Neuronal stem cell (in vitro differentiated cells): ENCODE data around the gene TNN.
"Not testable (repeated sequence)": the region's sequence is repeated elsewhere in the genome, so short reads cannot be mapped to it uniquely, and the experiment has no call there.

Experiments
- DNase-seq: peaks from one replicate; pipeline ENCODE4 v3.0.0-alpha.2; 2013; ENCODE audit warnings: low spot score
- H2AFZ ChIP-seq: one replicate; pipeline ENCODE4 v1.6.1; 2013; ENCODE audit warnings: mild to moderate bottlenecking, low read length, inconsistent platforms
- H2AK5ac ChIP-seq: 2 replicates; pipeline ENCODE4 v1.6.1; 2013; ENCODE audit warnings: low read depth, mild to moderate bottlenecking, inconsistent platforms, low read length, moderate library complexity, mixed read lengths
- H2BK120ac ChIP-seq: 2 replicates; pipeline ENCODE4 v1.6.1; 2013; ENCODE audit warnings: low read depth, mild to moderate bottlenecking, inconsistent platforms, low read length, moderate library complexity, mixed read lengths
- H2BK12ac ChIP-seq: one replicate; pipeline ENCODE4 v1.6.1; 2013; ENCODE audit warnings: low read length, inconsistent platforms
- H2BK15ac ChIP-seq: 2 replicates; pipeline ENCODE4 v1.6.1; 2013; ENCODE audit warnings: mild to moderate bottlenecking, low read length, inconsistent platforms, mixed read lengths
- H2BK5ac ChIP-seq: one replicate; pipeline ENCODE4 v1.6.1; 2013; ENCODE audit warnings: inconsistent platforms, mild to moderate bottlenecking, low read length, moderate library complexity
- H3K14ac ChIP-seq: one replicate; pipeline ENCODE4 v1.6.1; 2013; ENCODE audit warnings: low read length, inconsistent platforms
- H3K18ac ChIP-seq: 2 replicates; pipeline ENCODE4 v1.6.1; 2013; ENCODE audit warnings: low read length, inconsistent platforms
- H3K23ac ChIP-seq: 2 replicates; pipeline ENCODE4 v1.6.1; 2013; ENCODE audit warnings: low read depth, mild to moderate bottlenecking, mixed read lengths, low read length, inconsistent platforms; ENCODE audit not compliant: poor library complexity
- H3K27ac ChIP-seq: replicated peaks from 3 replicates; pipeline ENCODE4 v1.5.1; 2013; ENCODE audit warnings: low read length, inconsistent platforms
- H3K27me3 ChIP-seq, 3 experiments: 2 replicates each; pipeline ENCODE4 v1.6.1; 2013; ENCODE audit warnings: low read length in 3 of 3, mild to moderate bottlenecking in 2 of 3, inconsistent platforms in 1 of 3, low read depth in 1 of 3, mixed read lengths in 1 of 3, moderate library complexity in 1 of 3; ENCODE audit not compliant: control insufficient read depth in 3 of 3, insufficient read depth in 3 of 3
- H3K36me3 ChIP-seq, 2 donors: replicated peaks in 1 of 2; 2 replicates each; pipeline ENCODE4 v1.6.1; 2013; ENCODE audit warnings: low read length in 2 of 2; ENCODE audit not compliant: control insufficient read depth in 2 of 2, insufficient read depth in 2 of 2
- H3K4ac ChIP-seq: 2 replicates; pipeline ENCODE4 v1.6.1; 2013; ENCODE audit warnings: inconsistent platforms, mild to moderate bottlenecking, low read length, moderate library complexity
- H3K4me1 ChIP-seq, 2 donors: 1 replicate in 1 of 2; 2 replicates in 1 of 2; pipeline ENCODE4 v1.6.1; 2013; ENCODE audit warnings: low read length in 2 of 2, low read depth in 1 of 2; ENCODE audit not compliant: control insufficient read depth in 2 of 2, insufficient read depth in 1 of 2
- H3K4me2 ChIP-seq: one replicate; pipeline ENCODE4 v1.6.1; 2013; ENCODE audit warnings: mild to moderate bottlenecking, low read length, inconsistent platforms; ENCODE audit not compliant: insufficient read depth, poor library complexity, severe bottlenecking
- H3K4me3 ChIP-seq, 2 donors: 2 replicates each; pipeline ENCODE4 v1.5.1; 2013; ENCODE audit warnings: low read length in 2 of 2, mild to moderate bottlenecking in 2 of 2, inconsistent platforms in 1 of 2, moderate library complexity in 1 of 2
- H3K79me1 ChIP-seq: one replicate; pipeline ENCODE4 v1.6.1; 2013; ENCODE audit warnings: low read depth, mild to moderate bottlenecking, inconsistent platforms, low read length, moderate library complexity
- H3K9ac ChIP-seq: one replicate; pipeline ENCODE4 v1.6.1; 2013; ENCODE audit warnings: mild to moderate bottlenecking, low read depth, low read length, inconsistent platforms; ENCODE audit not compliant: poor library complexity
- H3K9me3 ChIP-seq, 2 donors: replicated peaks in 1 of 2; 2 replicates each; pipeline versions ENCODE3 to v1.6.1; 2013; ENCODE audit warnings: low read length in 2 of 2, mild to moderate bottlenecking in 2 of 2, inconsistent platforms in 1 of 2, low read depth in 1 of 2, mixed read lengths in 1 of 2, moderate library complexity in 1 of 2; ENCODE audit not compliant: control insufficient read depth in 2 of 2, insufficient read depth in 1 of 2
- H4K8ac ChIP-seq: one replicate; pipeline ENCODE4 v1.6.1; 2013; ENCODE audit warnings: low read depth, mild to moderate bottlenecking, inconsistent platforms, low read length, moderate library complexity
- H4K91ac ChIP-seq: one replicate; pipeline ENCODE4 v1.6.1; 2013; ENCODE audit warnings: low read length, low read depth, mild to moderate bottlenecking, inconsistent platforms; ENCODE audit not compliant: poor library complexity
- WGBS, 2 donors: extraction: QIAGEN DNeasy Blood & Tissue Kit; methylation state at CpG; one replicate each; pipeline ENCODE4 v1.1.7; 2013; ENCODE audit warnings: missing lambda C conversion rate in 2 of 2, mixed read lengths in 1 of 2; ENCODE audit not compliant: insufficient read length in 2 of 2, insufficient replicate concordance in 1 of 2; ENCODE audit errors: extremely low coverage in 2 of 2; 5-methylcytosine and 5-hydroxymethylcytosine counted together

Gene TNN

DNA sequence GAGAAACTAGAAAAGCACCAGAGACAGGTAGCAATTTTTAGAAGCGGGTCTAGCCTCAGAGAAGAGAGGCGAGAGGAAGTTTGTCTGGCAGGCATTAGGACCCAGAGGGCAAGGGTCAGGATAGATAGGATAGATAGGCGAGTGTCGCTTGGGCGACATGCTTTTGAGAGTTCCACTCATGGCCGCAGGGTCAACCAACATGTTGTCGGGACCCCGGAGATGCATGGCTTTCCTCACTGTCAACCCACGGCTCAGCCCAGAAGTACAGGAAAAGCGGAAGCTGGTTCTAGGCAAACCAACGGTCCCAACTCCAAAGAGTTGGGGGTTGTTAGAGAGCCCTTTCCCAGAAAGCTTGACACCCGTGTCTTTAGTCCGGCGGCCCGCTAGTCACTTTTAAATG lies 38.9 kb downstream of the TNN start:
- H3K9ac ChIP-seq, H2BK120ac ChIP-seq, H2AK5ac ChIP-seq, H3K18ac ChIP-seq, H4K91ac ChIP-seq, H3K27me3 ChIP-seq, H3K4ac ChIP-seq, H3K4me3 ChIP-seq, H3K23ac ChIP-seq, H2BK12ac ChIP-seq, H3K36me3 ChIP-seq, H2AFZ ChIP-seq, H3K14ac ChIP-seq, H4K8ac ChIP-seq, DNase-seq, H3K9me3 ChIP-seq, H2BK5ac ChIP-seq, H3K27ac ChIP-seq, H3K4me2 ChIP-seq, H3K4me1 ChIP-seq, H3K79me1 ChIP-seq, H2BK15ac ChIP-seq: not testable (repeated sequence)
- no CpG with 5 or more reads among the region's 15 CpGs for whole genome bisulfite sequencing, 2 donors

DNA sequence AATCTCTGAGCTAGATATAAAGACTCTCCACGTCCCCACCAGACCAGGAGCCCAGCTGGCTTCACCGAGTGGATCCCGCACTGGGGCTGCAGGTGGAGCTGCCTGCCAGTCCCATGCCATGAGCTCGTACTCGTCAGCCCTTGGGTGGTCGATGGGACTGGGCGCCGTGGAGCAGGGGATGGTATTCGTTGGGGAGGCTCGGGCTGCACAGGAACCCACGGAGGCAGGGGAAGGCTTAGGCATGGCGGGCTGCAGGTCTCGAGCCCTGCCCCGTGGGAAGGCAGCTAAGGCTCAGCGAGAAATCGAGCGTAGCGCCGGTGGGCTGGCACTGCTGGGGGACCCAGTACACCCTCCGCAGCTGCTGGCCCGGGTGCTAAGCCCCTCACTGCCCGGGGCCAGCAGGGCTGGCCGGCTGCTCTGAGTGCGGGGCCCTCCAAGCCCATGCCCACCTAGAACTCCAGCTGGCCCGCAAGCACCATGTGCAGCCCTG lies 40.7 kb downstream of the TNN start:
- H3K14ac ChIP-seq, H3K27me3 ChIP-seq, H3K9me3 ChIP-seq, H3K9ac ChIP-seq, H3K4me1 ChIP-seq, H4K91ac ChIP-seq, H2AFZ ChIP-seq, H2BK5ac ChIP-seq, H3K4me3 ChIP-seq, DNase-seq, H3K36me3 ChIP-seq, H3K4ac ChIP-seq, H3K4me2 ChIP-seq, H3K79me1 ChIP-seq, H3K23ac ChIP-seq, H2AK5ac ChIP-seq, H2BK15ac ChIP-seq, H2BK120ac ChIP-seq, H2BK12ac ChIP-seq, H3K18ac ChIP-seq, H3K27ac ChIP-seq, H4K8ac ChIP-seq: not testable (repeated sequence)
- no CpG with 5 or more reads among the region's 25 CpGs for WGBS, 2 donors

DNA sequence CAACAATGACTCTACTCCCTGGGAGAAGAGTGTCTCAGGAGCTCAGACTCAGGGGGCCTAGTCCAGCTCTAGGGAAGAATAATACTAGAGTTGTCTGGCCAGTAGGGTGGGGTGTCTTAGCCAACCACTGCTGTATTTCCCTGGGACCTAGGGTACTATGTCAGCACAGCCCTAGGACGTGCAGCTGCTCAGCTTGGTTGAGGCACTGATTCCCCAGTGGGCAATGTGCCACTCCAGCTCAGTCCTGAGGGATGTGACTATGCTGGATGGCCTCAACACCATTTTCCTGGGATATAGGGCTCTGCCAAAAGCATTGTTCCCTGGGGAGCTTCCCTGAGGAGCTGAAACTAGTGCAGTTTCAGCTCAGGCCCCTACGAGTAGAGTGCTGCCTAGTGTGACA lies 47.4 kb downstream of the TNN start:
- H4K8ac ChIP-seq, result no peak overlapping the region
- no peaks in the 10 kb centered on the region for H3K4me1 ChIP-seq
- no peak for DNase-seq
- no peak overlapping the region for H2BK12ac ChIP-seq
- no peaks in the 10 kb centered on the region for H3K27me3 ChIP-seq
- H3K27ac ChIP-seq, result no peak overlapping the region
- no peak overlapping the region for H3K4me2 ChIP-seq
- no peak overlapping the region for H2AK5ac ChIP-seq
- no peak overlapping the region for H4K91ac ChIP-seq
- no peak overlapping the region for H3K4ac ChIP-seq
- no peak overlapping the region for H2BK5ac ChIP-seq
- no peak overlapping the region for H3K9ac ChIP-seq
- WGBS, 2 donors, result no CpG with 5 or more reads among the region's 2 CpGs
- H3K36me3 ChIP-seq, result no peaks in the 10 kb centered on the region
- no peaks in the 10 kb centered on the region for H3K79me1 ChIP-seq
- no peak overlapping the region for H3K4me3 ChIP-seq
- H2BK15ac ChIP-seq, result no peak overlapping the region
- no peak overlapping the region for H3K14ac ChIP-seq
- H3K9me3 ChIP-seq, result peaks cover 0 to 3% of the 10 kb centered on the region in 2 donors
- no peak overlapping the region for H3K18ac ChIP-seq
- no peak overlapping the region for H2BK120ac ChIP-seq
- H2AFZ ChIP-seq, result no peak overlapping the region
- H3K23ac ChIP-seq, result no peak overlapping the region

DNA sequence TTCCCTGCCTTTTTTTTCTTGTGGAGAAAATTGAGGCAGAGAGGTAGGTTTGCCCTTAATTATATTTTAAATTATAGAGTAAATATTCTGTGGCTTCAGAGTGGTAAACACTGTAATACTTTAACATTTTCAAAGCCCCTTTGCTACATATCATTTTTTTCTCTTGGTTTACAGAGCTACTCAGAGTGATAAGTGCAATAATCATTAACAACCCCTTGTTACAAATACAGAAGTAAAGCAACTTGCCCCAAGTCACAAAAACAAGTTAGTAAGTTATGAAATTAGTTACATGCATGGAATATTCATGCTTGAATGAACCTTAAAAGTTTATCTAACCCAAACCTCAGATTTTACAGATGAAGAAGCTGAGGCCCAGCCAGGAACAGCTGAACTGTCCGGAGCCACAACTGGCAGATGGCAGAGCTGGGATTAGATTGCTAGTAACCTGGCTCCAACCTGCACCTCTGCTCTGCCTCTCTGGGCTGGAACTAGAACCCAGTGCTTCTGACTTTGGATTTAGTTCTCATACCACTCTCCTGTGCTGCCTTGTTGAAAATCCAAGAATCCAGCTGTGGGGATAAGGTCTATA lies 48.7 kb downstream of the TNN start:
- H3K4me1 ChIP-seq, result no peaks in the 10 kb centered on the region
- no peak overlapping the region for H2AFZ ChIP-seq
- no peak overlapping the region for H3K18ac ChIP-seq
- no peak overlapping the region for H3K4me3 ChIP-seq
- H3K14ac ChIP-seq, result no peak overlapping the region
- H3K79me1 ChIP-seq, result no peaks in the 10 kb centered on the region
- no peak overlapping the region for H3K27ac ChIP-seq
- H2BK12ac ChIP-seq, result no peak overlapping the region
- H3K23ac ChIP-seq, result no peak overlapping the region
- no peak overlapping the region for H3K4ac ChIP-seq
- no peak overlapping the region for H3K4me2 ChIP-seq
- DNase-seq, result no peak
- no peak overlapping the region for H4K8ac ChIP-seq
- peaks cover 0 to 3% of the 10 kb centered on the region in 2 donors for H3K9me3 ChIP-seq
- H2AK5ac ChIP-seq, result no peak overlapping the region
- no peak overlapping the region for H3K9ac ChIP-seq
- H2BK5ac ChIP-seq, result no peak overlapping the region
- no peaks in the 10 kb centered on the region for H3K27me3 ChIP-seq
- H2BK120ac ChIP-seq, result no peak overlapping the region
- WGBS, 2 donors, result no CpG with 5 or more reads among the region's 1 CpG
- H3K36me3 ChIP-seq, result no peaks in the 10 kb centered on the region
- no peak overlapping the region for H2BK15ac ChIP-seq
- no peak overlapping the region for H4K91ac ChIP-seq
